Measurements from ENCODE around the gene TIE1. TPM values are rescaled to one million over a fixed set of nuclear protein-coding genes. Genes with fewer than 3 reads are reported as not detected.
"Not testable (repeated sequence)": the region's sequence is repeated elsewhere in the genome, so short reads cannot be mapped to it uniquely, and the experiment has no call there.

Gene TIE1
- total RNA-seq, 1 donor from 2014 or later: 58.0 TPM

GRCh38 chr1:43367026-43367903 is 66.5 kb downstream of the TIE1 start:
- DNase-seq (ENCODE audit: low spot score): no peak
- ATAC-seq: peak; percentile 75
- intact Hi-C loops (cut with DNase I): loop anchor here (5.0 kb wide), 1 partner anchor 570 kb away; no protein-coding TSS in a partner anchor

- intact Hi-C loops (cut with DNase I): loop anchor here (5.0 kb wide), 1 partner anchor 571 kb away; no protein-coding TSS in a partner anchor
- peak; percentile 95 for DNase-seq (ENCODE audit: low spot score)
- peak; percentile 93 for ATAC-seq
Measured at GRCh38 chr1:43367904-43368645, 67.3 kb downstream of the TIE1 start, which contains the start of gene ELOVL1. TSS of gene ELOVL1 (minus strand) at chr1:43368011. CDS start at chr1:43365609, 2,402 bp downstream.

- DNase-seq (ENCODE audit: low spot score): no peak
- intact Hi-C loops (cut with DNase I): loop anchor here (5.0 kb wide), 1 partner anchor 571 kb away; no protein-coding TSS in a partner anchor
- ATAC-seq: no peak
Measured at GRCh38 chr1:43368646-43369020, 67.9 kb downstream of the TIE1 start.

GRCh38 chr1:43369779-43370178 is 69.0 kb downstream of the TIE1 start:
- ATAC-seq; DNase-seq (ENCODE audit: low spot score): not testable (repeated sequence)
- intact Hi-C loops (cut with DNase I): loop anchor here (5.0 kb wide), 1 partner anchor 572 kb away; no protein-coding TSS in a partner anchor

- no peak for ATAC-seq
- no peak for DNase-seq (ENCODE audit: low spot score)
- intact Hi-C loops (cut with DNase I): no loop called here
Measured at GRCh38 chr1:43370564-43370963, 69.8 kb downstream of the TIE1 start.

- ATAC-seq (no peak), DNase-seq (ENCODE audit: low spot score) (no peak)
- intact Hi-C loops (cut with DNase I): no loop called here
Measured at GRCh38 chr1:43372172-43372571, 71.4 kb downstream of the TIE1 start.

Small RNAs within 50 kb of the gene (microRNA-seq; reads per million reads assigned to microRNA genes)
- 1.4 reads per million for gene MIR6734

Other genes with a start within 250 kb of the TIE1 start
- 32.7 TPM for gene EBNA1BP2, start 128.7 kb upstream of the TIE1 start, total RNA-seq
- gene CFAP57, start 128.7 kb upstream of the TIE1 start, total RNA-seq: 0.31 TPM
- 3.2 TPM for gene TMEM125, start 31.0 kb upstream of the TIE1 start, total RNA-seq
- gene C1orf210, start 15.4 kb upstream of the TIE1 start, total RNA-seq: not detected
- gene MPL, start 36.8 kb downstream of the TIE1 start, total RNA-seq: 0.40 TPM
- gene CDC20, start 58.0 kb downstream of the TIE1 start, total RNA-seq: 1.9 TPM
- 72.4 TPM for gene ELOVL1, start 67.0 kb downstream of the TIE1 start, total RNA-seq
- gene MED8, start 88.8 kb downstream of the TIE1 start, total RNA-seq: 30.8 TPM
- gene SZT2, start 88.9 kb downstream of the TIE1 start, total RNA-seq: 86.6 TPM
- 63.6 TPM for gene HYI, start 152.9 kb downstream of the TIE1 start, total RNA-seq
- 180 TPM for gene PTPRF, start 229.9 kb downstream of the TIE1 start, total RNA-seq

Data from sciatic nerve (tissue), 2 donors.